ENCODE results near the gene GHR.

GHR gene

DNA sequence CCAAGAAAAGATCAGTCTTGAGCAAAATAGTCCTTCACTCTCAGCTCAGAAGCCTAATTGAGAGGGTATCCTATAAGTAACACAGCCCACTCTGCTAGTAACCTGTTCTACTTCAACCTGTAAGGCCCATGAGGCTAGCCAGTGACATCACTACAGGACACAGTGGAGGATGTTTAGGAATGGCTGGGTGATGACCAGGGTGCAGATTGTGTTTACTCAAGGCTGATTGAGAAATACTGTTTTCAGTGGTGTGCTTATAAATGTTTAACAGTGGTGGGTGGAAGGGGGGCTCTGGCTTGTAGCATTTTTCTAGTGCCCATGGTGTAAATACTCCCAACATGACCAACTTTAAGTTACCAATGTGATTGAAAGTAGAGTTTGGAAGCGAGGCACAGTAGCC, 173.6 kb downstream of the GHR start:
- no peak for TF ChIP-seq CTCF (IDR thresholded peaks at IDR 0.05; ENCODE audit: extremely low read depth, insufficient read depth, missing control alignments)
- DNase-seq (ENCODE audit: low spot score): no peak
- in situ Hi-C loops (cut with MboI; ENCODE audit: low pct_unique_long_range_greater_than_20kb, low sequenced_read_pairs, unreplicated experiment): no loop called here

DNA sequence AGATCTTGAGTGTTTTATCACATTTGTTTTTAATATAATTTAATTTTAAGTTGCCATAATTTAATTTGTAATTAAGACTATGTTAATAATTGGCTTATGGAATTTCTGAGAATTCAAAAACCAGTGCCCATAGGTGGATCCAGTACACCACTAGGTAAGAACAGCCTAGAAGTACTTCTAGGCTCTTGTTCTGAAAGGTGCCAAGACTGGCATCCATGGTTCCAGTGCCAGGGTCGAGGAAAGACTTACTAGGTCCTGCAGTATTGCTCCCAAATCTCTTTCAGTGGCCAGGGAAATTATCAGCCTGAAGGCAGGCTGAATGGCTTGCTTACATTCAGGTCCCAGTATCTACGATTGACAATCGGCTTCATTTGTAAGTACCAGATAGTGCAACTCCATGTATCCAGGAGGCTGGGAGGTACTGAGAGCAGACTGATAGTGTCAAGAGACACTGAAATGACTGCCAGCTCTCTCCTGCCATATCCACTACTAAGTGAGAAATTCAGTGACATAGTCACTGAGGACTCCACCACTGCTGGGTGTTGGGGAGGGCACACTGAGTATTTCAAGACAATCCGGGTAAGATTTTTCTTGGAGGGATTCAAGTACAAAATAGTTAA, 174.2 kb downstream of the GHR start:
- no peak for TF ChIP-seq CTCF (IDR thresholded peaks at IDR 0.05; ENCODE audit: extremely low read depth, insufficient read depth, missing control alignments)
- no peak for DNase-seq (ENCODE audit: low spot score)
- in situ Hi-C loops (cut with MboI; ENCODE audit: low pct_unique_long_range_greater_than_20kb, low sequenced_read_pairs, unreplicated experiment): no loop called here

GRCh38 chr5:42598311-42598710, 175.1 kb downstream of the GHR start:
- DNase-seq (ENCODE audit: low spot score): no peak
- in situ Hi-C loops (cut with MboI; ENCODE audit: low pct_unique_long_range_greater_than_20kb, low sequenced_read_pairs, unreplicated experiment): no loop called here

DNA sequence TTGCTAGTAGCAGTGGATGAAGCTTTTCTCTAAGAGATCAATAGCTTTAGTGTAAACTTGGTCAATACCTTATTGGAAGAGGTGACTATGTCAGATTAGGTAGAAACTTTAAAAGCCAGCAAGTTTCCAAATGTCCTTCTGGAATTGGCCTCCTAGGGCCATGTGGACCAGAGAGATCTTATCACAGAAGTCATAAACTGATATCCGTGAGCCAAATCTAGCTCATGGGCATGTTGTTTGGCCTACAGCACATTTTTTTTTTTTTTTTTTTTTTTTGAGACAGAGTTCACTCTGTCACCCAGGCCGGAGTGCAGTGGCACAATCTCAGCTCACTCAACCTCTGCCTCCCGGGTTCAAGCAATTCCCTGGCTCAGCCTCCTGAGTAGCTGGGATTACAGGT, 175.9 kb downstream of the GHR start:
- in situ Hi-C loops (cut with MboI; ENCODE audit: low pct_unique_long_range_greater_than_20kb, low sequenced_read_pairs, unreplicated experiment): no loop called here
- no peak for DNase-seq (ENCODE audit: low spot score)
- TF ChIP-seq CTCF (IDR thresholded peaks at IDR 0.05; ENCODE audit: extremely low read depth, insufficient read depth, missing control alignments): no peak

More at GRCh38 chr5:42598311-42598710, 175.1 kb downstream of the GHR start:
- TF ChIP-seq CTCF (IDR thresholded peaks at IDR 0.05; ENCODE audit: extremely low read depth, insufficient read depth, missing control alignments): no peak

DNA sequence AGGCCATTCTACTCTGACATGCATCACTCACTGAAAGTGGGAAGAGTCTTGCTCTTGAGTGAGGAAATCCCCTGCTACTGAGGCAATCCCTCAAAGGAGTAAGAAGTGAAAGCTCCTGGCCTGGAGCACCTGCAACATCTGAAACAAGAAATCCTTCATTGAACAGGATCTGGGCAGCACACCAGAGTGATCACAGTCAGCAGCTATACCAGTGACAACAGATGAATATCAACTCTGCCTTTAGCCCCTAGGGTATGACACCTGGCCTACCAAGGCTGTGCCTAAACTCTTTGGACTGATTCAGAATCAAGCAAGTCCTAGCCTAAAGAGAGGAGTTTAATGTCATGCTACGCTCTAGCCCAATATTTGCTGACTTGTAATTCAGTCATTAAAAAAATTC, 177.2 kb downstream of the GHR start:
- TF ChIP-seq CTCF (IDR thresholded peaks at IDR 0.05; ENCODE audit: extremely low read depth, insufficient read depth, missing control alignments): no peak
- DNase-seq (ENCODE audit: low spot score): no peak
- in situ Hi-C loops (cut with MboI; ENCODE audit: low pct_unique_long_range_greater_than_20kb, low sequenced_read_pairs, unreplicated experiment): no loop called here

GRCh38 chr5:42604171-42604711, 181.0 kb downstream of the GHR start:
- DNase-seq (ENCODE audit: low spot score): no peak
- in situ Hi-C loops (cut with MboI; ENCODE audit: low pct_unique_long_range_greater_than_20kb, low sequenced_read_pairs, unreplicated experiment): no loop called here

More at GRCh38 chr5:42604171-42604711, 181.0 kb downstream of the GHR start:
- no peak for TF ChIP-seq CTCF (IDR thresholded peaks at IDR 0.05; ENCODE audit: extremely low read depth, insufficient read depth, missing control alignments)

All from GM13977 (cell line).